Keratinocyte (primary cell): ENCODE data around the gene CCDC175. TPM values are rescaled to one million over a fixed set of nuclear protein-coding genes. Genes with fewer than 3 reads are reported as not detected.

Experiments
- DNase-seq: peaks from one replicate; pipeline ENCODE4 v3.0.0-alpha.2; 2011; ENCODE audit warnings: low read depth, missing footprints, low spot score
- FAIRE-seq: peaks from 2 replicates; lab custom pipeline; 2011; peaks lifted over from hg19 to GRCh38; lab: Jason Lieb, UNC
- H2AFZ ChIP-seq: 2 replicates; pipeline ENCODE4 v1.6.0; 2012; ENCODE audit warnings: low read length, control low read depth, inconsistent platforms; ENCODE audit not compliant: control insufficient read depth
- H3K27ac ChIP-seq: 2 replicates; pipeline ENCODE4 v1.5.1; 2011; ENCODE audit warnings: low read length; ENCODE audit not compliant: control insufficient read depth, insufficient read depth
- H3K27me3 ChIP-seq: 3 replicates; pipeline ENCODE4 v1.6.0; 2011; ENCODE audit warnings: low read length; ENCODE audit not compliant: control insufficient read depth, insufficient read depth; ENCODE audit errors: extremely low read depth
- H3K36me3 ChIP-seq, 2 experiments: 2 replicates in 1 of 2; 3 replicates in 1 of 2; pipeline ENCODE4 v1.5.1; 2011; ENCODE audit warnings: low read length in 2 of 2, mild to moderate bottlenecking in 1 of 2; ENCODE audit not compliant: control insufficient read depth in 2 of 2, insufficient read depth in 2 of 2; ENCODE audit errors: extremely low read depth in 1 of 2
- H3K4me1 ChIP-seq: 3 replicates; pipeline ENCODE4 v1.5.1; 2011; ENCODE audit warnings: low read length; ENCODE audit not compliant: control insufficient read depth, insufficient read depth; ENCODE audit errors: extremely low read depth
- H3K4me2 ChIP-seq: 3 replicates; pipeline ENCODE4 v1.6.0; 2011; ENCODE audit warnings: low read depth, low read length; ENCODE audit not compliant: control insufficient read depth, insufficient read depth; ENCODE audit errors: extremely low read depth
- H3K4me3 ChIP-seq, 3 experiments: fragments of 200-600 bp in 1 of 3; sonication (generic) in 1 of 3; 2 replicates in 2 of 3; 3 replicates in 1 of 3; pipeline ENCODE4 v1.5.1; 2011 to 2016; ENCODE audit warnings: low read length in 3 of 3, mild to moderate bottlenecking in 3 of 3, control low read depth in 2 of 3, inconsistent platforms in 1 of 3, low read depth in 1 of 3, mixed read lengths in 1 of 3, mixed run types in 1 of 3, moderate library complexity in 1 of 3; ENCODE audit not compliant: control insufficient read depth in 2 of 3, insufficient read depth in 2 of 3; ENCODE audit errors: extremely low read depth in 1 of 3
- H3K79me2 ChIP-seq: 2 replicates; pipeline ENCODE4 v1.6.0; 2012; ENCODE audit warnings: low read length; ENCODE audit not compliant: control insufficient read depth, insufficient read depth
- H3K9ac ChIP-seq: 3 replicates; pipeline ENCODE4 v1.6.0; 2011; ENCODE audit warnings: low read length; ENCODE audit not compliant: control insufficient read depth, insufficient read depth; ENCODE audit errors: extremely low read depth
- H3K9me1 ChIP-seq: 3 replicates; pipeline ENCODE4 v1.6.0; 2011; ENCODE audit warnings: low read length; ENCODE audit not compliant: control insufficient read depth, insufficient read depth; ENCODE audit errors: extremely low read depth
- H3K9me3 ChIP-seq: 2 replicates; pipeline ENCODE4 v1.5.1; 2012; ENCODE audit warnings: low read depth, low read length; ENCODE audit not compliant: control insufficient read depth
- H4K20me1 ChIP-seq: 3 replicates; pipeline ENCODE4 v1.6.0; 2011; ENCODE audit warnings: low read length; ENCODE audit not compliant: control insufficient read depth, insufficient read depth; ENCODE audit errors: extremely low read depth
- CTCF ChIP-seq, 3 experiments: IDR thresholded peaks in 1 of 3; conservative IDR thresholded peaks in 1 of 3; optimal IDR thresholded peaks in 1 of 3; 2 replicates in 2 of 3; 3 replicates in 1 of 3; pipeline versions ENCODE3 to v1.5.1; 2011; ENCODE audit warnings: low read length in 3 of 3, mild to moderate bottlenecking in 3 of 3, moderate library complexity in 2 of 3, control low read depth in 1 of 3, inconsistent platforms in 1 of 3; ENCODE audit not compliant: insufficient read depth in 2 of 3; ENCODE audit errors: extremely low read depth in 1 of 3
- EZH2 ChIP-seq: IDR thresholded peaks from one replicate; pipeline ENCODE4 v1.6.1; 2012; ENCODE audit warnings: inconsistent platforms, mild to moderate bottlenecking, low read length, moderate library complexity
- dilution Hi-C: fragments of 300-500 bp; cut with MboI; formaldehyde crosslinking; loops from one replicate; pipeline ENCODE4 v1.7.0; 2020; ENCODE audit warnings: low sequenced_read_pairs; ENCODE audit not compliant: extremely low pct_ligation_motif_present
- polyA plus RNA-seq, 5 experiments: library from polyadenylated mRNA; depleted of rRNA in 3 of 5; stranded (reverse) in 3 of 5; stranded (forward) in 1 of 5; unstranded in 1 of 5; fragments of >200 nt; gene quantifications; 1 replicate in 1 of 5; 2 replicates in 3 of 5; 3 replicates in 1 of 5; pipeline versions ENCODE4 v1.2.1 to v1.2.3, GENCODE V29; 2011 to 2012; ENCODE audit warnings: missing spikeins in 2 of 5, low read depth in 1 of 5, low replicate concordance in 1 of 5

The CCDC175 gene
- polyA plus RNA-seq, 1 donor (not counting 4 experiments of a cell fraction or from before 2014, with no cell fraction given), result not detected

GRCh38 chr14:59484639-59485175 is 91.9 kb downstream of the CCDC175 start:
- Histone ChIP-seq H4K20me1 (no peaks in the 10 kb centered on the region), H3K4me1 (peaks cover 19% of the 10 kb centered on the region), H3K79me2 (peaks cover 51% of the 10 kb centered on the region), H3K9me1 (peaks cover 2% of the 10 kb centered on the region), H3K4me2 (peak overlapping the region; percentile 77), H2AFZ (peak overlapping the region; percentile 93), H3K4me3 (peak overlapping the region; percentile 81 to 95 (median 92)), H3K27me3 (no peaks in the 10 kb centered on the region), H3K9me3 (no peaks in the 10 kb centered on the region), H3K36me3 (peaks cover 2 to 10% of the 10 kb centered on the region in 2 experiments), H3K9ac (peak overlapping the region; percentile 79), H3K27ac (peak overlapping the region; percentile 96)
- DNase-seq, result no peak
- no peak for FAIRE-seq
- no peak for TF ChIP-seq EZH2
- TF ChIP-seq CTCF (optimal IDR thresholded peaks at IDR 0.05 in 1 of 3, IDR thresholded peaks at IDR 0.05 in 1 of 3, conservative IDR thresholded peaks at IDR 0.05 in 1 of 3; ENCODE audit: extremely low read depth in 1 of 3, insufficient read depth in 2 of 3, low read length in 3 of 3), result no peak
- dilution Hi-C loops, result no loop called here

- FAIRE-seq, result peak; percentile 53
- peak within 1 kb of the TSS; percentile 96 for H3K27ac ChIP-seq
These were observed 92.6 kb downstream of the CCDC175 start, which contains the start of the genes JKAMP and L3HYPDH for GRCh38 chr14:59483819-59484638. Gene JKAMP (plus strand): TSS chr14:59484517. CDS start chr14:59484590, 73 bp downstream. Gene L3HYPDH (minus strand): TSS chr14:59484408. CDS start chr14:59484316, 92 bp downstream.

More at GRCh38 chr14:59483819-59484638, 92.6 kb downstream of the CCDC175 start, which contains the start of the genes JKAMP and L3HYPDH:
- H3K79me2 ChIP-seq, result peaks cover 50% of the 10 kb centered on the region
- peaks cover 19% of the 10 kb centered on the region for H3K4me1 ChIP-seq
- peak within 1 kb of the TSS; percentile 93 for H2AFZ ChIP-seq
- peak; percentile 76 for DNase-seq
- no peaks in the 10 kb centered on the region for H3K9me3 ChIP-seq
- TF ChIP-seq CTCF (optimal IDR thresholded peaks at IDR 0.05 in 1 of 3, IDR thresholded peaks at IDR 0.05 in 1 of 3, conservative IDR thresholded peaks at IDR 0.05 in 1 of 3; ENCODE audit: extremely low read depth in 1 of 3, insufficient read depth in 2 of 3, low read length in 3 of 3), result peak in 2 of 3 experiments; percentile 34 to 45
- no peak for TF ChIP-seq EZH2
- peak within 1 kb of the TSS; percentile 81 to 95 (median 92) for H3K4me3 ChIP-seq
- H3K9ac ChIP-seq, result peak within 1 kb of the TSS; percentile 79
- H3K36me3 ChIP-seq, result peaks cover 0 to 10% of the 10 kb centered on the region in 2 experiments
- peaks cover 2% of the 10 kb centered on the region for H3K9me1 ChIP-seq
- H3K27me3 ChIP-seq, result no peaks in the 10 kb centered on the region
- no peaks in the 10 kb centered on the region for H4K20me1 ChIP-seq
- peak within 1 kb of the TSS; percentile 94 for H3K4me2 ChIP-seq
- dilution Hi-C loops, result no loop called here
